Measurements from ENCODE around the gene PTGES3. TPM values are rescaled to one million over a fixed set of nuclear protein-coding genes. Genes with fewer than 3 reads are reported as not detected.

Gene PTGES3
- total and polyA plus RNA-seq, 7 donors = 92.8 to 209 (median 156) TPM

DNA sequence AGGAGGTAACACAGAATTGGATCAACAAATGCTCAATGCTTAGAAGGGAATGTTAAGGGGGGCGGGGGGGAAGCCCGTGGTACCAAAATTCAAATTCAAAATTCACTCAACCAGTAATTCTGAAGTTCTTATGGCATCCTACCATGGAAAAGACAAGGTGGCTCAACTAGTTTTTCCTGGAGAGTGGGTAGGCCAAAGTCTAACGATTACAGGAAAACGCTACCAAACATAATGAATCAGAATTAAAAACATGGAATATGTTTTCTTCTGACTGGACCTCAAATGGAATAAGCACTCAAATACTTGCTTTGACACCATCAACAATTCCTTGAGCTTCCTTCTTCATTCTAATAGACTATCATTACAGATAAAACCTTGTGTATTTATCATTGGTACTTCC lies 34.7 kb upstream of the PTGES3 start:
- intact Hi-C loops (cut with DNase I) = no loop called here
- peak overlapping the region in 2 of 4 donors; percentile 89 to 96 for H3K27ac ChIP-seq
- peak overlapping the region in 2 of 4 donors; percentile 78 to 97 for H3K4me3 ChIP-seq

DNA sequence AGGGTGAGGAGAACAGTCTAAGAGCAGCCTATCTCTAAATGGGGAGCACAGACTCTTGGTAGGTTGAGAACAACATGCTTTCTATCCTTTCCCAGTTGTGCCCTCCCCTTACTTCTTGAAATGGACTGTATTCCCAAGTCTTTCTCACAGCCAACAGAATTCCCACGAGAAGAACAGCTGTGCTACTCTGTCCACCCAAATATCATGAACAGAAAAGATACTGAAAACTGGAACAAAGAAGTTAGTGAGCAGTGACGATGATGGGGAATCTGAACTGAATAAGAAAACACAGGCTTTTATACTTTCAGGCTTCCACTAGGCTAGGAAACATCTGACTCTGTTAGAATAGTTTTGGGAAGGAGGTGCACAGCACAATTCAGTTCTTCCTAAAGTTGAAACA lies 33.6 kb upstream of the PTGES3 start:
- H3K4me1 ChIP-seq = peaks cover 0 to 80% (median 75%) of the 10 kb centered on the region in 4 donors
- peak overlapping the region in 1 of 4 donors; percentile 97 for H3K4me3 ChIP-seq
- DNase-seq = no peak
- H3K36me3 ChIP-seq = peaks cover 6 to 44% (median 14%) of the 10 kb centered on the region in 4 donors
- peak overlapping the region in 3 of 4 donors; percentile 7 to 96 (median 89) for H3K27ac ChIP-seq
- no peaks in the 10 kb centered on the region for H3K27me3 ChIP-seq
- H3K9me3 ChIP-seq = no peaks in the 10 kb centered on the region
- intact Hi-C loops (cut with DNase I) = no loop called here
- 39 to 56% methylated on average over 2 of the region's 2 CpGs for WGBS, 2 donors
- TF ChIP-seq EP300 (IDR thresholded peaks at IDR 0.05) = no peak
- TF ChIP-seq POLR2A (IDR thresholded peaks at IDR 0.05) = no peak
- no peak for TF ChIP-seq POLR2AphosphoS5 (IDR thresholded peaks at IDR 0.05)
- TF ChIP-seq, protein P1, sequence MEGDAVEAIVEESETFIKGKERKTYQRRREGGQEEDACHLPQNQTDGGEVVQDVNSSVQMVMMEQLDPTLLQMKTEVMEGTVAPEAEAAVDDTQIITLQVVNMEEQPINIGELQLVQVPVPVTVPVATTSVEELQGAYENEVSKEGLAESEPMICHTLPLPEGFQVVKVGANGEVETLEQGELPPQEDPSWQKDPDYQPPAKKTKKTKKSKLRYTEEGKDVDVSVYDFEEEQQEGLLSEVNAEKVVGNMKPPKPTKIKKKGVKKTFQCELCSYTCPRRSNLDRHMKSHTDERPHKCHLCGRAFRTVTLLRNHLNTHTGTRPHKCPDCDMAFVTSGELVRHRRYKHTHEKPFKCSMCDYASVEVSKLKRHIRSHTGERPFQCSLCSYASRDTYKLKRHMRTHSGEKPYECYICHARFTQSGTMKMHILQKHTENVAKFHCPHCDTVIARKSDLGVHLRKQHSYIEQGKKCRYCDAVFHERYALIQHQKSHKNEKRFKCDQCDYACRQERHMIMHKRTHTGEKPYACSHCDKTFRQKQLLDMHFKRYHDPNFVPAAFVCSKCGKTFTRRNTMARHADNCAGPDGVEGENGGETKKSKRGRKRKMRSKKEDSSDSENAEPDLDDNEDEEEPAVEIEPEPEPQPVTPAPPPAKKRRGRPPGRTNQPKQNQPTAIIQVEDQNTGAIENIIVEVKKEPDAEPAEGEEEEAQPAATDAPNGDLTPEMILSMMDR (IDR thresholded peaks at IDR 0.05) = no peak

More for the DNA sequence above, 34.7 kb upstream of the PTGES3 start:
- H3K36me3 ChIP-seq = peaks cover 6 to 44% (median 13%) of the 10 kb centered on the region in 4 donors
- no peaks in the 10 kb centered on the region for H3K9me3 ChIP-seq
- no peak for DNase-seq
- WGBS, 2 donors = 29 to 68% methylated on average over 4 of the region's 4 CpGs
- TF ChIP-seq EP300 (IDR thresholded peaks at IDR 0.05) (no peak), POLR2A (IDR thresholded peaks at IDR 0.05) (no peak)
- H3K27me3 ChIP-seq = no peaks in the 10 kb centered on the region
- peaks cover 0 to 68% (median 64%) of the 10 kb centered on the region in 4 donors for H3K4me1 ChIP-seq

DNA sequence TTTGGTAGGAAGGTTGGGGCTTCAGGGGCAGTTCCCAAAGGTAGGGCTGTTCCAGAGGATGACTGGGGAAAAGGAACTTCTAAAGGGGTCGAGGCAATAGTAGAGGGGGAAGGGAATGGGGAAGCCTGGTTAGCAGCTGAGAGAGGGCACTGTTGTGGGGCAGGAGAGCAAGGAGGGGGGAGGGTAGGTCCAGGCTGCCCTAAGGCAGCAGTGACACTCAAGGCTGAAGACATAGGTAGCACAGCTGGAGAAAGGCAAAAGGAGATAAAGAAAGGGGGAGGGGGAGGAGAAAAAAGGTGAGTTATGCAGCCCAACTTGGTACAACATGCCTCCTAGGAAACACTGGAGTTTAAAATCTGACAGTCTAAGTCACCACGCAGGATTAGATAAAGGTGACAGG lies 33.1 kb upstream of the PTGES3 start:
- no peaks in the 10 kb centered on the region for H3K9me3 ChIP-seq
- H3K36me3 ChIP-seq = peaks cover 6 to 44% (median 16%) of the 10 kb centered on the region in 4 donors
- H3K27me3 ChIP-seq = no peaks in the 10 kb centered on the region
- intact Hi-C loops (cut with DNase I) = no loop called here
- H3K4me1 ChIP-seq = peaks cover 0 to 85% (median 78%) of the 10 kb centered on the region in 4 donors
- peak overlapping the region in 1 of 4 donors; percentile 97 for H3K4me3 ChIP-seq
- peak overlapping the region; percentile 7 to 89 (median 32) for H3K27ac ChIP-seq
- TF ChIP-seq POLR2A (IDR thresholded peaks at IDR 0.05) (no peak), POLR2AphosphoS5 (IDR thresholded peaks at IDR 0.05) (no peak), EP300 (IDR thresholded peaks at IDR 0.05) (no peak)
- TF ChIP-seq, protein P1 (IDR thresholded peaks at IDR 0.05) = no peak
- 70 to 72% methylated on average over 2 of the region's 2 CpGs for WGBS, 2 donors
- no peak for DNase-seq

- Histone ChIP-seq H3K27ac (peak overlapping the region; percentile 7 to 89 (median 32)), H3K9me3 (no peaks in the 10 kb centered on the region), H3K4me3 (no peak overlapping the region), H3K36me3 (peaks cover 6 to 49% (median 16%) of the 10 kb centered on the region in 4 donors), H3K27me3 (no peaks in the 10 kb centered on the region), H3K4me1 (peaks cover 0 to 86% (median 78%) of the 10 kb centered on the region in 4 donors)
- WGBS, 2 donors = 54 to 92% methylated on average over 1 of the region's 1 CpG
- TF ChIP-seq POLR2A (IDR thresholded peaks at IDR 0.05) (no peak), POLR2AphosphoS5 (IDR thresholded peaks at IDR 0.05) (no peak), EP300 (IDR thresholded peaks at IDR 0.05) (no peak)
- TF ChIP-seq, protein P1 (IDR thresholded peaks at IDR 0.05) = no peak
- intact Hi-C loops (cut with DNase I) = no loop called here
- no peak for DNase-seq
Observed at GRCh38 chr12:56720731-56721151, 32.7 kb upstream of the PTGES3 start.

- Histone ChIP-seq H3K9me3 (no peaks in the 10 kb centered on the region), H3K27me3 (no peaks in the 10 kb centered on the region), H3K36me3 (peaks cover 11 to 66% (median 22%) of the 10 kb centered on the region in 4 donors), H3K4me3 (no peak overlapping the region), H3K4me1 (peaks cover 0 to 89% (median 78%) of the 10 kb centered on the region in 4 donors), H3K27ac (no peak overlapping the region)
- no peak for TF ChIP-seq POLR2AphosphoS5 (IDR thresholded peaks at IDR 0.05)
- no peak for TF ChIP-seq EP300 (IDR thresholded peaks at IDR 0.05)
- no peak for TF ChIP-seq POLR2A (IDR thresholded peaks at IDR 0.05)
- TF ChIP-seq, protein P1 (IDR thresholded peaks at IDR 0.05) = no peak
- intact Hi-C loops (cut with DNase I) = no loop called here
- DNase-seq = no peak
Observed at GRCh38 chr12:56719056-56719455, 31.0 kb upstream of the PTGES3 start.

Data from sigmoid colon (tissue), 7 donors.